Common myeloid progenitor, CD34-positive (primary cell): ENCODE data around the gene TCEANC.
"Not testable (repeated sequence)": the region's sequence is repeated elsewhere in the genome, so short reads cannot be mapped to it uniquely, and the experiment has no call there.

Experiments
- CTCF ChIA-PET: fragments of 350-600 bp; sonication (Branson Sonifier 250); formaldehyde crosslinking; loops from one replicate; lab custom pipeline; 2021; ENCODE audit warnings: antibody characterized with exemption; lab: Charles Lee
- POLR2A ChIA-PET: fragments of 350-600 bp; sonication (Branson Sonifier 250); formaldehyde crosslinking; loops from one replicate; lab custom pipeline; 2021; ENCODE audit warnings: antibody characterized with exemption; lab: Charles Lee
- DNase-seq, 3 donors: peaks; one replicate each; pipeline versions ENCODE4 v3.0.0 to v3.0.0-alpha.2; 2013
- H3K27ac ChIP-seq, 2 experiments: 1 replicate in 1 of 2; 2 replicates in 1 of 2; pipeline ENCODE4 v1.7.0; 2013; ENCODE audit warnings: inconsistent platforms in 2 of 2, low read length in 2 of 2, mild to moderate bottlenecking in 2 of 2, low read depth in 1 of 2, moderate library complexity in 1 of 2; ENCODE audit not compliant: severe bottlenecking in 2 of 2, insufficient read depth in 1 of 2, poor library complexity in 1 of 2
- H3K27me3 ChIP-seq, 5 experiments: replicated peaks in 2 of 5; 1 replicate in 3 of 5; 2 replicates in 2 of 5; pipeline versions ENCODE4 v1.6.1 to v1.7.0; 2013; ENCODE audit warnings: low read length in 4 of 5, mild to moderate bottlenecking in 2 of 5, moderate library complexity in 2 of 5, inconsistent platforms in 1 of 5; ENCODE audit not compliant: insufficient read depth in 5 of 5, control insufficient read depth in 4 of 5
- H3K36me3 ChIP-seq, 4 experiments: 1 replicate in 2 of 4; 2 replicates in 2 of 4; pipeline versions ENCODE4 v1.6.1 to v1.7.0; 2013; ENCODE audit warnings: low read length in 3 of 4, control low read depth in 1 of 4, mild to moderate bottlenecking in 1 of 4; ENCODE audit not compliant: control insufficient read depth in 4 of 4, insufficient read depth in 4 of 4
- H3K4me1 ChIP-seq, 4 experiments: 1 replicate in 3 of 4; 2 replicates in 1 of 4; pipeline versions ENCODE4 v1.6.1 to v1.7.1; 2013; ENCODE audit warnings: low read length in 3 of 4, mild to moderate bottlenecking in 3 of 4, control low read depth in 1 of 4, inconsistent platforms in 1 of 4, moderate library complexity in 1 of 4; ENCODE audit not compliant: control insufficient read depth in 4 of 4, insufficient read depth in 4 of 4; ENCODE audit errors: control extremely low read depth in 1 of 4
- H3K4me3 ChIP-seq, 7 experiments: 1 replicate in 4 of 7; 2 replicates in 3 of 7; pipeline versions ENCODE4 v1.5.1 to v1.7.0; 2013; ENCODE audit warnings: mild to moderate bottlenecking in 7 of 7, low read length in 6 of 7, moderate library complexity in 6 of 7, inconsistent platforms in 2 of 7, low read depth in 2 of 7, control low read depth in 1 of 7; ENCODE audit not compliant: insufficient read depth in 4 of 7, control insufficient read depth in 1 of 7; ENCODE audit errors: extremely low read depth in 1 of 7
- H3K9me3 ChIP-seq, 5 experiments: 1 replicate in 4 of 5; 2 replicates in 1 of 5; pipeline versions ENCODE4 v1.6.1 to v1.7.1; 2013; ENCODE audit warnings: low read length in 4 of 5, mild to moderate bottlenecking in 2 of 5, inconsistent platforms in 1 of 5, low read depth in 1 of 5, moderate library complexity in 1 of 5; ENCODE audit not compliant: control insufficient read depth in 4 of 5, insufficient read depth in 2 of 5; ENCODE audit errors: control extremely low read depth in 1 of 5
- WGBS: methylation state at CpG from one replicate; pipeline ENCODE4 v1.1.5; 2013; ENCODE audit not compliant: insufficient coverage; 5-methylcytosine and 5-hydroxymethylcytosine counted together

The TCEANC gene

DNA sequence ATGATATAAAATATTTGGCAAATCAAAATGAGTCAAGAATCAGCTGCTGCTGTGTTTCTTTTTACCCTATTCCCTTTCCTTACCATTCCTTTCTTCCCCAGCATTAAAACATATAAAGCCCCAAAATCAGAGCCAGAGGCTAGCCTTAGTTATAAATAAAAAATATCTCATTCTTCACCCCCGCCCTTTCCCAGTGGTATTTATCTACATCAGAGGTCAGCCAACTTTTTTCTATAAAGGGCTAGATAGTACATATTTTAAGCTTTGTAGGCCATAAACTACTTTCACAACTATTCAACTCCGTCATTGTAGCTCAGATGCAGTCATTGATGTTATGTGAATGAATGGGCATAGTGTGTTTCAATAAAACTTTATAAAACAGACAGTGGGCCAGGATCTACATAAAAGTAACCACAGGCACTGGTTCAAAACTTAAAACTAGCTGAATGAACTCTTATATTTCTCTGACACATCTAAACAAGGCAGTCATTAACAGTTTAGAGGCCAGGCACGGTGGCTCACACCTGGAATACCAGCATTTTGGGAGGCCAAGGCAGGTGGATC lies 30.5 kb upstream of the TCEANC start:
- Histone ChIP-seq H3K4me1 (peaks cover 0 to 5% (median 2%) of the 10 kb centered on the region in 4 experiments), H3K9me3 (peaks cover 0 to 5% (median 0%) of the 10 kb centered on the region in 5 experiments), H3K4me3 (no peak overlapping the region), H3K27ac (no peak overlapping the region), H3K36me3 (no peaks in the 10 kb centered on the region), H3K27me3 (peaks cover 0 to 12% (median 0%) of the 10 kb centered on the region in 5 experiments)
- WGBS, result 88% methylated on average over 1 of the region's 3 CpGs
- POLR2A ChIA-PET, result no interaction called here
- CTCF ChIA-PET, result no interaction called here
- no peak for DNase-seq

DNA sequence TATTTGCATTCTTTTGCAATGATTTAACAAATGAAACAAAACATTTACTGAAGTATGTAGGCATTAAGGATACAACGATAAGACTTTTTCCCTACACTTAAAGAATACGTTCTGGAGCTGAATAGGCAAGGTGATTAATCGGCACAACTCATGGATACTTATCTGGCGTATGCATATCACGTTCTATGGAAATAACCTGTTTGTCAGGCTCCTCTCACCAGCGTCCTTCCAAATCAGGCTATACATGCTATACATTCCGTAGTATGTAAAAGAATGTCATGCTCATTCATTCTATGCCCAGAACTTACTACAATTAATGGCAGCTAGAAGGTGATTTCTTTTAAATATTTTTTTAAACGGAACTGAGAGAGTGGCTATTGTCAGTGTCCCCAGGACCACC lies 25.6 kb upstream of the TCEANC start:
- peaks cover 0 to 3% (median 0%) of the 10 kb centered on the region in 5 experiments for H3K27me3 ChIP-seq
- ChIA-PET POLR2A (no interaction called here), CTCF (interaction anchor here (2.9 kb wide), 1 partner anchor 19 kb away, joined by 6 read pairs; no protein-coding TSS in a partner anchor)
- peaks cover 0 to 9% (median 6%) of the 10 kb centered on the region in 5 experiments for H3K9me3 ChIP-seq
- 92% methylated on average over 6 of the region's 8 CpGs for WGBS
- DNase-seq, result no peak
- H3K27ac ChIP-seq, result no peak overlapping the region
- H3K4me1 ChIP-seq, result peaks cover 0 to 2% (median 0%) of the 10 kb centered on the region in 4 experiments
- no peak overlapping the region for H3K4me3 ChIP-seq
- no peaks in the 10 kb centered on the region for H3K36me3 ChIP-seq

DNA sequence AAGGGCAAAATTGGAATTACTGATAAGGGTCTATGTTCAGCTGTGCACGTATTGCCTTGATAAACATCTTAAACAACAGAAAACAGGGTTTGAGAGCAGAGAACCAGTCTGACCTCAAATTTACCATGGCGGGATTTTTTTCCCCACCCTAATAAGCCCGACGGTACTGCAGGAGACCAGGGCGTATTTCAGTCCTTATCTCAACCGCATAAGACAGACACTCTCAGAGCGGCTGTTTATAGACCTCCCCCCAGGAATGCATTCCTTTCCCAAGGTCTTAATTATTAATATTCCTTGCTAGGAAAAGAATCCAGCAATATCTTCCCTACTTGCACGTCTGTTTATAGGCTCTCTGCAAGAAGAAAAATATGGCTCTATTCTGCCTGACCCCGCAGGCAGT lies 15.7 kb upstream of the TCEANC start:
- H3K27me3 ChIP-seq, H3K36me3 ChIP-seq, H3K27ac ChIP-seq, H3K4me3 ChIP-seq, POLR2A ChIA-PET, CTCF ChIA-PET, H3K4me1 ChIP-seq, DNase-seq: not testable (repeated sequence)
- 98% methylated on average over 4 of the region's 9 CpGs for WGBS
- peaks cover 0 to 23% (median 16%) of the 10 kb centered on the region in 5 experiments for H3K9me3 ChIP-seq

DNA sequence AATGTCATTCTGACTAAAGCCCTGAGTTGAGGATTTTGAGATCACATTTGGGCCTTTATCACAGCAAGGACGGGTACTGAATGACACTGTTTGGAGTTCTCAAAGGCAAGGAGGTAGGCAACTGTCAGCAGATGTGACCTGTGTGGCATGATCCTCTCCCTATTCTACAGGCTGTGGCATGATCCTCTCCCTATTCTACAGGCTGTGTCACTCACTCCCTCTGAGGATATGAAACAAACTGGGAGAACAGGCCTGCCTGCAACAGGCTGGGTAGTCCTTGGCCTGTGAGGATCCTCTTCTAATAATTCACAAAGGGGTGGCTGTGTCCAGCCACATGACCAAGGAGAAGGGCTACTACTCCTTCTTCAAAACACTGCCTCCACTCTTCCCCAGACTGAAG lies 14.9 kb upstream of the TCEANC start:
- ChIA-PET CTCF (no interaction called here), POLR2A (no interaction called here)
- Histone ChIP-seq H3K27me3 (no peaks in the 10 kb centered on the region), H3K4me1 (no peaks in the 10 kb centered on the region), H3K27ac (no peak overlapping the region), H3K4me3 (no peak overlapping the region), H3K9me3 (peaks cover 0 to 23% (median 16%) of the 10 kb centered on the region in 5 experiments), H3K36me3 (no peaks in the 10 kb centered on the region)
- DNase-seq, result no peak
- WGBS, result 100% methylated on average over 1 of the region's 1 CpG

DNA sequence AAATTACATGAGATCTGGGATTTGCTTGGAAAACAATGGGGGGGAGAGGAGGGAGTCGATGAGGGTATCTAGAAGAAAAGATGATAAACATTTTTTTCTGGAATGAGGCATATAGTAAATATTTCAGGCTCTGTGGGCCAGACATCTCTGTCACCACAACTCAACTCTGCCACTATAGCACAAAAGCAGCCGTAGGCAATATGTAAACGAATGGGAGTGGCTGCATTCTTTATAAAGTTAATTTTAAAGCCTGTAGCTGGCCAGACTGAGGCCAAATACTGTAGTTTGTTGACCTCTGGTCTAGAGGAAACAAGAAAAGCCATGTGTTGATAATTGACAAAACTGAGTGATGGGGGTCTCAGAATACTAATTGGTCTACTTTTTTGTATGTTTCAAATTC lies 14.1 kb upstream of the TCEANC start:
- no CpG with 5 or more reads among the region's 3 CpGs for WGBS
- ChIA-PET POLR2A (no interaction called here), CTCF (no interaction called here)
- Histone ChIP-seq H3K4me3 (no peak overlapping the region), H3K4me1 (no peaks in the 10 kb centered on the region), H3K27me3 (no peaks in the 10 kb centered on the region), H3K36me3 (no peaks in the 10 kb centered on the region), H3K27ac (no peak overlapping the region), H3K9me3 (peaks cover 0 to 23% (median 16%) of the 10 kb centered on the region in 5 experiments)
- no peak for DNase-seq

DNA sequence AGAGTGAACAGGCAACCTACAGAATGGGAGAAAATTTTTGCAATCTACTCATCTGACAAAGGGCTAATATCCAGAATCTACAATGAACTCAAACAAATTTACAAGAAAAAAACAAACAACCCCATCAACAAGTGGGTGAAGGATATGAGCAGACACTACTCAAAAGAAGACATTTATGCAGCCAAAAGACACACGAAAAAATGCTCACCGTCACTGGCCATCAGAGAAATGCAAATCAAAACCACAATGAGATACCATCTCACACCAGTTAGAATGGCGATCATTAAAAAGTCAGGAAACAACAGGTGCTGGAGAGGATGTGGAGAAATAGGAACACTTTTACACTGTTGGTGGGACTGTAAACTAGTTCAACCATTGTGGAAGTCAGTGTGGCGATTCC lies 11.3 kb upstream of the TCEANC start:
- H3K9me3 ChIP-seq, result peaks cover 0 to 11% (median 9%) of the 10 kb centered on the region in 5 experiments
- H3K36me3 ChIP-seq, H3K4me3 ChIP-seq, H3K4me1 ChIP-seq, H3K27ac ChIP-seq, POLR2A ChIA-PET, H3K27me3 ChIP-seq, DNase-seq: not testable (repeated sequence)
- CTCF ChIA-PET, result interaction anchor here (1.5 kb wide), 1 partner anchor 135 kb away, joined by 5 read pairs; no protein-coding TSS in a partner anchor
- WGBS, result no CpG with 5 or more reads among the region's 4 CpGs

DNA sequence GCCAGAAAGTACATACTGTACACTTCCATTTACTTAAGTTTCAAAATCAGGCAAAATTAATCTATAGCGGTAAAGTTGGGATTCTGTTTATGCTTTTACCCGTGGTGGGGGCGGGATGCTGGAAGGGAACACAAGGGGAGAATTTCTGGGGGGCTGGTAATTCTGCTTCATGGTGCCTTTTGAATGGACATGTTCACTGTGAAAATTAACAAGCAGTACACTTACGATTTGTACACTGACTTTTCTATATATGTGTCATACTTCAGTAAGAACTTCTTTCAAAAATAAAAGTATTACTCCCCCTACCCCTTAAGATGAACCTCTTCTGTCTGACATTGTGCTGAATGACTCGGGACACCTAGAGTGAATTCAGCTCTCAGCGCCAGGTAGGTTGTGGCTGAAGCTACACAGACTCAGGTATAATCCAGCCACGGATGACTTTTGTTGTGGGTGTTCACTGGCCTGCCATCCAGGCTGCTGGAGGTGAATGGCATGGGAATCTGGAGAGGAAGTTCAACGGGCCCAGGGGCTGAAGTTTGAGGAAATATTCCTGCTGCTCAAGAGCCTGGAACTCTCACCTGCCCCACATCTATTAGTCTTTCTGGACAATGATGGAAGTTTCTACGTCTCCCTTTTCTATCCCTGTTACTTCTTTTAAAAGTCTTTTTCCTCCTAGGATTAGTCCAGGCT lies 7.3 kb upstream of the TCEANC start:
- WGBS, result 59% methylated on average over 6 of the region's 9 CpGs
- Histone ChIP-seq H3K4me1 (peaks cover 0 to 7% (median 0%) of the 10 kb centered on the region in 4 experiments), H3K4me3 (no peak overlapping the region), H3K27ac (no peak overlapping the region), H3K9me3 (no peaks in the 10 kb centered on the region), H3K36me3 (no peaks in the 10 kb centered on the region), H3K27me3 (no peaks in the 10 kb centered on the region)
- no peak for DNase-seq
- ChIA-PET POLR2A (interaction anchor here (0.6 kb wide), 1 partner anchor 97 kb away, joined by 3 read pairs; no protein-coding TSS in a partner anchor), CTCF (interaction anchor here (0.7 to 4.7 kb wide), 14 partner anchors 9 to 384 kb away, joined by 3 to 62 read pairs (median 4); partner anchors contain the start of gene GEMIN8)
